ENCODE measurements around the gene CYB5A.

DNA sequence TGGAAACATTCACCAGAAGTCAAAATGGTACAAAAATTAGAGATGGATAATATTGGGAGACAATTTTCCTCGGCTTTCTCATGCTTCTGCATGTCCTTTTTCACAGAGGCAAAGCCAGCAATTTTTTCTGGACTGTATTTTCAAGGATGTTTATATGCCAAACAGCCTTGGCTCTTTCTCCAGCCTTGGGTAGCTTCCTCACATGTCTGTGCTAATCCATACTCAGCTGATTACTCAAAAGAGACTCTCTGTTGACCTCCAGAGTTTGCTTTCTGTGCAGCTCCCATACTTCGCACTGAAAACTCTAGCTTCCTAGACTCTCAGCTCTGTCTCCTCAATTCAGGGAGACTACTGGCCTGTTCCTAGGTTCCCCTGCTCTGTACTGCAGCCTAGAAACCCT, 34.5 kb upstream of the CYB5A start:
- TF ChIP-seq, protein P1, sequence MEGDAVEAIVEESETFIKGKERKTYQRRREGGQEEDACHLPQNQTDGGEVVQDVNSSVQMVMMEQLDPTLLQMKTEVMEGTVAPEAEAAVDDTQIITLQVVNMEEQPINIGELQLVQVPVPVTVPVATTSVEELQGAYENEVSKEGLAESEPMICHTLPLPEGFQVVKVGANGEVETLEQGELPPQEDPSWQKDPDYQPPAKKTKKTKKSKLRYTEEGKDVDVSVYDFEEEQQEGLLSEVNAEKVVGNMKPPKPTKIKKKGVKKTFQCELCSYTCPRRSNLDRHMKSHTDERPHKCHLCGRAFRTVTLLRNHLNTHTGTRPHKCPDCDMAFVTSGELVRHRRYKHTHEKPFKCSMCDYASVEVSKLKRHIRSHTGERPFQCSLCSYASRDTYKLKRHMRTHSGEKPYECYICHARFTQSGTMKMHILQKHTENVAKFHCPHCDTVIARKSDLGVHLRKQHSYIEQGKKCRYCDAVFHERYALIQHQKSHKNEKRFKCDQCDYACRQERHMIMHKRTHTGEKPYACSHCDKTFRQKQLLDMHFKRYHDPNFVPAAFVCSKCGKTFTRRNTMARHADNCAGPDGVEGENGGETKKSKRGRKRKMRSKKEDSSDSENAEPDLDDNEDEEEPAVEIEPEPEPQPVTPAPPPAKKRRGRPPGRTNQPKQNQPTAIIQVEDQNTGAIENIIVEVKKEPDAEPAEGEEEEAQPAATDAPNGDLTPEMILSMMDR (conservative IDR thresholded peaks at IDR 0.05), result no peak
- TF ChIP-seq ZFX (IDR thresholded peaks at IDR 0.05), result no peak
